OCI-LY7 (cell line): Measurements from ENCODE around the gene COPS6.

ENCODE experiments used
- CTCF ChIP-seq: fragments of 200-600 bp; sonication (generic); conservative IDR thresholded peaks from 2 replicates; pipeline ENCODE4 v1.5.1; 2014; ENCODE audit warnings: mild to moderate bottlenecking, antibody characterized with exemption, low read length, moderate library complexity, mixed read lengths
- EZH2phosphoT487 ChIP-seq: fragments of 200-600 bp; sonication (generic); IDR thresholded peaks from 2 replicates; pipeline ENCODE4 v1.6.1; 2018; ENCODE audit warnings: low read depth, borderline replicate concordance, mild to moderate bottlenecking, mixed run types, antibody characterized with exemption, low read length, moderate library complexity, mixed read lengths

GRCh38 chr7:100051611-100052010 lies 37.2 kb upstream of the COPS6 start:
- TF ChIP-seq CTCF (no peak), EZH2phosphoT487 (no peak)
